ENCODE results near the gene TSPO. TPM values are rescaled to one million over a fixed set of nuclear protein-coding genes. Genes with fewer than 3 reads are reported as not detected.

The TSPO gene
- total and polyA plus RNA-seq, 2 of the 8 experiments (the other 6 are each of a cell fraction or from before 2014, with no cell fraction given), result 19.9 to 51.5 TPM

- Histone ChIP-seq H3K79me1 (ENCODE audit: low read depth, low read length) (no peaks in the 10 kb centered on the region), H3K4me3 (ENCODE audit: extremely low read depth in 1 of 4, insufficient read depth in 2 of 4, low read depth in 3 of 4, low read length in 4 of 4) (no peak overlapping the region), H3K9me3 (ENCODE audit: insufficient read depth in 2 of 2, low read depth in 1 of 2, low read length in 1 of 2) (no peaks in the 10 kb centered on the region), H3K4me1 (replicated peaks in 1 of 4; ENCODE audit: control insufficient read depth in 3 of 4, insufficient read depth in 4 of 4, low read length in 3 of 4) (no peaks in the 10 kb centered on the region), H4K91ac (replicated peaks; ENCODE audit: insufficient read length, low read length) (no peak overlapping the region), H3K36me3 (ENCODE audit: control insufficient read depth in 2 of 4, insufficient read depth in 4 of 4, low read length in 3 of 4) (peaks cover 16 to 34% (median 28%) of the 10 kb centered on the region in 4 experiments), H3K27me3 (replicated peaks in 1 of 4; ENCODE audit: control insufficient read depth in 3 of 4, extremely low read depth in 1 of 4, insufficient read depth in 3 of 4, low read length in 3 of 4) (no peaks in the 10 kb centered on the region), H2BK12ac (ENCODE audit: low read depth, low read length) (no peak overlapping the region), H3K27ac (ENCODE audit: low read depth, low read length) (no peak overlapping the region), H3K4me2 (ENCODE audit: insufficient read depth in 1 of 2, low read depth in 2 of 2, low read length in 2 of 2) (no peak overlapping the region), H3K56ac (replicated peaks; ENCODE audit: insufficient read length, low read depth, low read length) (no peak overlapping the region), H4K8ac (ENCODE audit: extremely low read depth, insufficient read depth, low read length) (no peak overlapping the region), H4K20me1 (replicated peaks in 1 of 2; ENCODE audit: control insufficient read depth in 1 of 2, insufficient read depth in 2 of 2, low read length in 2 of 2) (peaks cover 7% of the 10 kb centered on the region in 2 experiments), H2BK5ac (ENCODE audit: low read depth, low read length) (no peak overlapping the region), H2BK20ac (ENCODE audit: low read length) (no peak overlapping the region), H3K14ac (ENCODE audit: insufficient read length) (no peak overlapping the region), H3K18ac (ENCODE audit: extremely low read depth, low read length) (no peak overlapping the region), H2BK15ac (ENCODE audit: low read length) (no peak overlapping the region), H3K23ac (ENCODE audit: insufficient read length) (no peak overlapping the region), H3K4ac (replicated peaks; ENCODE audit: insufficient read length, low read depth, low read length) (no peak overlapping the region), H2AFZ (ENCODE audit: low read length) (no peak overlapping the region), H4K5ac (ENCODE audit: insufficient read length, low read depth, low read length) (no peak overlapping the region), H2AK5ac (ENCODE audit: low read depth, low read length) (no peak overlapping the region), H2BK120ac (replicated peaks; ENCODE audit: low read depth, low read length) (no peak overlapping the region), H3K23me2 (ENCODE audit: low read depth, low read length) (no peaks in the 10 kb centered on the region), H3K79me2 (ENCODE audit: control insufficient read depth in 1 of 2, insufficient read depth in 2 of 2, low read length in 2 of 2) (no peaks in the 10 kb centered on the region), H3K9ac (replicated peaks in 1 of 4; ENCODE audit: extremely low read depth in 1 of 4, low read depth in 3 of 4, low read length in 3 of 4) (no peak overlapping the region)
- FAIRE-seq (no peak), DNase-seq (ENCODE audit: low read depth in 1 of 2, low spot score in 2 of 2) (no peak)
- CTCF ChIA-PET (ENCODE audit: partially characterized antibody), result interaction anchor here (0.8 to 4.1 kb wide), 2 partner anchors 18 to 65 kb away, joined by 3 to 17 read pairs; no protein-coding TSS in a partner anchor
- POLR2A ChIA-PET (ENCODE audit: partially characterized antibody), result interaction anchor here (1.1 to 4.7 kb wide), 3 partner anchors 13 to 33 kb away, joined by 3 to 29 read pairs (median 5); no protein-coding TSS in a partner anchor
- WGBS, 2 experiments (ENCODE audit: extremely low coverage in 1 of 2, insufficient coverage in 1 of 2, insufficient read length in 1 of 2, insufficient replicate concordance in 2 of 2, low coverage in 1 of 2, low lambda C conversion rate in 2 of 2, missing lambda C conversion rate in 1 of 2), result 92% methylated on average over 19 of the region's 19 CpGs; no CpG with 5 or more reads in 1 of the 2 experiments
- TF ChIP-seq EP300 (IDR thresholded peaks at IDR 0.05; ENCODE audit: borderline replicate concordance in 1 of 2, low read depth in 2 of 2, low read length in 2 of 2), result no peak
- no peak for TF ChIP-seq NANOG (IDR thresholded peaks at IDR 0.05; ENCODE audit: insufficient read depth, low read depth, low read length, poor library complexity, severe bottlenecking)
- TF ChIP-seq SP1 (IDR thresholded peaks at IDR 0.05; ENCODE audit: low read depth, low read length), result no peak
- TF ChIP-seq SIN3A (conservative IDR thresholded peaks at IDR 0.05 in 1 of 2, IDR thresholded peaks at IDR 0.05 in 1 of 2; ENCODE audit: low read depth in 1 of 2, low read length in 2 of 2), result no peak
- no peak for TF ChIP-seq RNF2 (IDR thresholded peaks at IDR 0.05; ENCODE audit: borderline replicate concordance, low read depth, low read length, missing control alignments, poor library complexity, severe bottlenecking)
- no peak for TF ChIP-seq E2F6 (IDR thresholded peaks at IDR 0.05)
- no peak for TF ChIP-seq TAF7 (optimal IDR thresholded peaks at IDR 0.05; ENCODE audit: borderline replicate concordance, low read depth, low read length)
- no peak for TF ChIP-seq CBX5 (IDR thresholded peaks at IDR 0.05; ENCODE audit: low read depth, low read length)
- no peak for TF ChIP-seq ATF2 (IDR thresholded peaks at IDR 0.05; ENCODE audit: low read length)
Measured at GRCh38 chr22:43167001-43167589, 15.7 kb downstream of the TSPO start.

Data from H1 (cell line).